A549 (cell line): ENCODE results near the gene TEX2.

ENCODE experiments used
- CHD2 ChIP-seq: fragments of 150-350 bp; IDR thresholded peaks from 2 replicates; pipeline ENCODE4 v1.6.1; 2014; ENCODE audit warnings: low read length; ENCODE audit not compliant: partially characterized antibody
- CTCF ChIP-seq: fragments of >200 bp; sonication (Bioruptor Twin); formaldehyde crosslinking; IDR thresholded peaks from 3 replicates; pipeline ENCODE4 v1.5.1; 2016
- EP300 ChIP-seq, 2 experiments: fragments of >200 bp; sonication (Bioruptor Twin); formaldehyde crosslinking; IDR thresholded peaks; 2 replicates in 1 of 2; 3 replicates in 1 of 2; pipeline ENCODE4 v1.6.1; 2016 to 2017
- HMGXB4 ChIP-seq: fragments of 250-450 bp; sonication (Bioruptor Pico); IDR thresholded peaks from 2 replicates; pipeline ENCODE4 v1.5.0; 2021; ENCODE audit warnings: mild to moderate bottlenecking, moderate library complexity, borderline replicate concordance
- POLR2A ChIP-seq: IDR thresholded peaks from 2 replicates; pipeline ENCODE4 v1.6.1; 2012; ENCODE audit warnings: mild to moderate bottlenecking, low read length
- RARB ChIP-seq: fragments of 250-450 bp; sonication (Bioruptor Pico); IDR thresholded peaks from 2 replicates; pipeline ENCODE4 v1.8.0; 2021; ENCODE audit warnings: mild to moderate bottlenecking, moderate library complexity
- RCOR1 ChIP-seq: fragments of 150-350 bp; IDR thresholded peaks from 2 replicates; pipeline ENCODE4 v1.6.1; 2014; ENCODE audit warnings: antibody characterized with exemption, low read length, low read depth
- RFX5 ChIP-seq: fragments of 450-650 bp; IDR thresholded peaks from 2 replicates; pipeline ENCODE4 v1.7.1; 2014; ENCODE audit warnings: antibody characterized with exemption, mild to moderate bottlenecking, moderate library complexity

GRCh38 chr17:64131606-64132270, 131.3 kb downstream of the TEX2 start:
- TF ChIP-seq CTCF (no peak), POLR2A (no peak), EP300 (IDR thresholded peaks at IDR 0.05) (no peak), RFX5 (no peak), RARB (no peak), RCOR1 (no peak), HMGXB4 (CRISPR knock-in tag) (no peak), CHD2 (no peak)
